LNCAP (cell line): ENCODE measurements around the gene DOCK4.

Experiments
- TF ChIP-seq, protein P1 (sequence below): fragments of 450-650 bp; IDR thresholded peaks from 2 replicates; pipeline ENCODE4 v1.5.1; 2017; ENCODE audit warnings: mild to moderate bottlenecking

DOCK4 gene

DNA sequence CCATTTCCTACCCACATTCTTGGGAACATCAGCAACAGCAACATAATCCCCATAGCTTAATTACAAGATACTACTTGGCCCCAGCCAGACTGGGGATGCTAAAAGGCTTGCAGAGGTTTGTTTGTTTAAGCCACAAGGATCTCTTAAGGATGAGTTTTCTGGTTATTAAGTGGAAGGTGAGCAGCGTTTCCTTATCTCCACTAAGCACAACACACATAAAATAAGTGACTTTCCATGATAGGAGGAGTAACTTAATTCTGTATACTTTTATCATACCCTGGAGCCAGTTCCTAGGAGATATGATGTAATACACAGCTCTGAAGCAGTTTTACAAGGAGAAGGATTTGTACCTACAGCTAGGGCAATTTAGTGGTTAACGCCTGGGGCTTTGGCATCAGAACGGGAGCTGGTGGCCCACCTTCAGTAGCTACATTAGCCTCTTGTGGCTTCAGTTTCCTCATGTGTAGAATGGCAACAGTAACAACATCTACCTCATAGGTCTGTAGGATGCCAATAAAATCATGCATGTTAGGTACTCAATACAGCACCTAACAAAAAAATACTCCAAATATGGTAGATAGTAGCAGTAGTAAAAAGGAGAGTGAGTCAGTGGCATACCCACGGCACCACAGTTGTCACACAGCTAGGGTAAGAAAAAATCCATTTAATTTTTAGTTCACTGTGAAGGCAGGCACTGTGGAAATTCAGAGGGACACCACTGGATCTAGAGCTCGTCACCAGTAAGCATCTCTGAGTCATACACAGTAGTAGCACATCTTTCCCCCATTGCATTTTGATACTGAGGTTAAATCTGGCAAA, 55.2 kb downstream of the DOCK4 start:
- TF ChIP-seq, protein P1, sequence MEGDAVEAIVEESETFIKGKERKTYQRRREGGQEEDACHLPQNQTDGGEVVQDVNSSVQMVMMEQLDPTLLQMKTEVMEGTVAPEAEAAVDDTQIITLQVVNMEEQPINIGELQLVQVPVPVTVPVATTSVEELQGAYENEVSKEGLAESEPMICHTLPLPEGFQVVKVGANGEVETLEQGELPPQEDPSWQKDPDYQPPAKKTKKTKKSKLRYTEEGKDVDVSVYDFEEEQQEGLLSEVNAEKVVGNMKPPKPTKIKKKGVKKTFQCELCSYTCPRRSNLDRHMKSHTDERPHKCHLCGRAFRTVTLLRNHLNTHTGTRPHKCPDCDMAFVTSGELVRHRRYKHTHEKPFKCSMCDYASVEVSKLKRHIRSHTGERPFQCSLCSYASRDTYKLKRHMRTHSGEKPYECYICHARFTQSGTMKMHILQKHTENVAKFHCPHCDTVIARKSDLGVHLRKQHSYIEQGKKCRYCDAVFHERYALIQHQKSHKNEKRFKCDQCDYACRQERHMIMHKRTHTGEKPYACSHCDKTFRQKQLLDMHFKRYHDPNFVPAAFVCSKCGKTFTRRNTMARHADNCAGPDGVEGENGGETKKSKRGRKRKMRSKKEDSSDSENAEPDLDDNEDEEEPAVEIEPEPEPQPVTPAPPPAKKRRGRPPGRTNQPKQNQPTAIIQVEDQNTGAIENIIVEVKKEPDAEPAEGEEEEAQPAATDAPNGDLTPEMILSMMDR: no peak

- TF ChIP-seq, protein P1: no peak
These were observed 56.5 kb downstream of the DOCK4 start for GRCh38 chr7:112149734-112150133.

DNA sequence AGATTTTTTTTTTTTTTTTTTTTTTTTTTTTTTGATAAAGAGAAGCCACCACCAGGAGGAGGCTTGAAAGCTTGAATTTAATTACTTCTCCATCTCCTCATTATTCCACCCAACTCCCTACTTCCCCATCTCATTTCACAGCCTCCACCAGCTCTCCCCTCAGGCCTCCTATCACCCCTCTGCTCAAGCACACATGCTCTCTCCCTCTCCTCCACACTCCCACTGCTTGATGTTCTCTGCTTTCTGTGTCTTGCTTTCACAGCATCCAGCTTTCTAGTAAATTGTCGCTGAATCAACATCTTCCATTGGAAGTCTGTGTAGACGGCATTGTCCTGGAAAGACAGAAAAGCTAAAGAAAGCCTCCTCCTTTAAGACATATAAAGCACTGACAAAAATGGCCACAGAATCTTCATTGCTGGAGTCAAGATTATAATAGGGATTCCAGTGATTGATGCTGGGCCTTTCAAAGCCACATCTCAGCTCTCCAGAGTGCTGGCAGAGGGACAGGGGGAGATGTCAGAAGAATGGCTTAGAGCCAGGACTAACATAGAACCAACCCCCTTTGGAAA, 58.3 kb downstream of the DOCK4 start:
- TF ChIP-seq, protein P1: no peak

DNA sequence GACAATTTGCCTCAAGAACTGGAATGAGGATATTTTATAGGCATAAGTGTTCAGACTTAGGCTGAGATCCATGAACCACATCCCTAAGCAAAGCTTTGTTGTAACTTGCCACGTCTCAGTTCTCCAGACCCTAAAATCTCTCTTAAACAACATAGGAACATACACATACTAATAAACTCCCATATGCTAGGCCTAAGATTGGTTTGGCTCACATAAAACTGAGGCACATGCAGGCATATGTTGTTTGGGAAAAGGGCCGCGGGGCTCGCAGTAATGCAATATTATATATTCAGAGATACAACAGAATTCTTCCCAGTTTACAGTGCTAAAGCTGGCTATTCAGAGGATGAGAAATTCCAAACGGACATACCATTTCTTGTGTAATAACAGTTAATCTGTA, 61.0 kb downstream of the DOCK4 start:
- TF ChIP-seq, protein P1: no peak

- TF ChIP-seq, protein P1: no peak
These were observed 61.7 kb downstream of the DOCK4 start for GRCh38 chr7:112144284-112145059.

GRCh38 chr7:112143582-112143981, 62.6 kb downstream of the DOCK4 start:
- TF ChIP-seq, protein P1: no peak

DNA sequence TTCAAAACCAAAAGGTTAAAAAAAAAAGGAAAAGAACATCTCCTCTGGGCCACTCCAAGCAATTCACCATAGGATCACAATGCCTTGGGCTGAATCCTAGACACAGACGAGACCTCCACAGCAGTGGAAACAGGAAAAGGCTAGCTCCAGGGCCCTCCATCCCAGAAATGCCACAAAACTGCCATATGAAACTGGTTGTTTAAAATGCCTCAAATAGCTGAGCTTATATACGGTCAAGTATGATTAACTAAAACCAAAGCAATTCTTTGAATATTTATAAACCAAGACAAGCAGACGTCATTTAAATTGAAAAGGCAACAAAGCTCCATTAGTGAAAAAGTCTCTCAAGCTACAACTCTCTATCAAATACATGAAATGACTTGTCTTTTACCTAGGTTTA, 63.1 kb downstream of the DOCK4 start:
- TF ChIP-seq, protein P1: no peak
